ENCODE data around the gene BRINP3.

The BRINP3 gene

DNA sequence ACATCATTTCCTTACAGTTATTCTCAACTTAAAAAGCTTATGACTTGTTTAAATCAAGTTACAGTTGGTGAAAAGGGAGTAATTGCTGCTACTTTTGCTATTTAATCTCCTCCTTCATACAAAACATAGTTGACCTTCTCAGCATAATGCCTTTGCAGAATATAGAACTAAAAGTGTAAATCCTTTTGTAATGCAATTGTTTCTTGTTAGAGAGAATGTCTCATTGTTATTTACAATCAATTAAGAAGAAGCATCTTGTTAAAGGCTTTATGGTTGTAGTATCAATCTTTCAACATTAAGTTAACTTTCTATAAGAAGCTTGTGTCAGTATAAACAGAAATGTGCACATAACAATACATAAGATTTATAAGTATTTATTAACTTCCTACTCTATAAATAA is 360.7 kb downstream of the BRINP3 start:
- DNase-seq (ENCODE audit: low read depth in 3 of 3): no peak

DNA sequence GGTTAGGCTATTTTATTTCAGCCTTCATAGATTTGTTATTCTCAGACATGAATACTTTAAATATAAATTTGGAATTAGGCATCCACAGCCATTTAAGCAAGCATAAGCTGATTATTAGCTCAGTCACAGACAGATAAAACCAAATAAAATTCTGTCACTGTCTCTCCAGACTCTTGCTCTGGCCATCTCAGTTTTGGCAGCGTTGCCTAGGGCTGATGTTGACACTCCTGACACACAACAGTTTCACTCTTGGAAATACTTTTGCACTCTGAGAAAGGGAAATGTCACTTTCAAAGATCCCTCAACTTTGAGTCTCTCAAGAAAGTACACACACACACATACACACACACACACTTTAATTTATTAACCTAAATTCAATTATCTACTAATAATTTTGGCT is 372.7 kb downstream of the BRINP3 start:
- no peak for DNase-seq (ENCODE audit: low read depth in 3 of 3)

DNA sequence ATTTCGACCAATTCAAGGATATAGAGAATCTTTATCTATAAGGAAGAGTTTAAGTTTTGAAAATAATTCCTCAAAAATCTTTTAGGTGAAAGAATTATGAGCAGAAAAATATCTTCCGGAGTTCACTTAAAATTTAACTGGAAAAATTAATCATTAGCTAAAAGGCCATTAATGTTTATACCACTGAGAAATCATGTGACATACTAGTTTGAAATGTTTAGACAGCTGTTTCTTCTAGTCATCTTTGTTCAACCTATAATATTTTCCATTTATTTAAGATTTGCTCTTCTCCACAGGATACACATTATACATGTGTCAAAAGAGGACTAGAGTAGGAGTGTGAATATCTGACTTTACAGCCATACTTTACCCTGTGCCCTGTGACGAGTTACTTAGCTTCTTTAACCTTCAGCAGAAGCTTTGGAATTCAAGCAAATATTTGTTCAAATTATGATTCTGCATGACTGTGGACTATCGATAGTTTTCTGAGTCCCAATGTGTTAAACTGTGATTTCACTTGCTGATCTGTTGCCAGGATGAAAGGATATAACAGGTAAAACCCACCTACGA is 374.8 kb downstream of the BRINP3 start:
- no peak for DNase-seq (ENCODE audit: low read depth in 3 of 3)

DNA sequence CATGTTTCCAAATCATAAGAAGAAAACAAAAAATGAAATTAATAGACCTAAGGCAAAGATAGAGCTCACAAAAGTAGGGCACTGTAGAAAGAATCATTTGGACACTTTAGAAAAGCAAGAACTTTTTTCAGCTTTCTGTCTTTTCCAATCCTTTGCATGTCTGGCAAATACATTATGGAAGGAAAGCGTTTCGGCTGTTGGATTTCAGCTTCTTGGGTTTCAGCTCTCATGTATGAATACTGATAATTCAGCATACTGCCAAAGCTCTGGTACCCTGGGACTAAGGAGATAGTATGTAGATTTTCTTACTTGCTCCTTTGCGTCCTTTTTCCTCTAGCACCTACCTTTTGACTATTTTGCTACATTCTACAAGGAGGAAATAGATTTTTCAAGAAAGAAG is 375.9 kb downstream of the BRINP3 start:
- no peak for DNase-seq (ENCODE audit: low read depth in 3 of 3)

DNA sequence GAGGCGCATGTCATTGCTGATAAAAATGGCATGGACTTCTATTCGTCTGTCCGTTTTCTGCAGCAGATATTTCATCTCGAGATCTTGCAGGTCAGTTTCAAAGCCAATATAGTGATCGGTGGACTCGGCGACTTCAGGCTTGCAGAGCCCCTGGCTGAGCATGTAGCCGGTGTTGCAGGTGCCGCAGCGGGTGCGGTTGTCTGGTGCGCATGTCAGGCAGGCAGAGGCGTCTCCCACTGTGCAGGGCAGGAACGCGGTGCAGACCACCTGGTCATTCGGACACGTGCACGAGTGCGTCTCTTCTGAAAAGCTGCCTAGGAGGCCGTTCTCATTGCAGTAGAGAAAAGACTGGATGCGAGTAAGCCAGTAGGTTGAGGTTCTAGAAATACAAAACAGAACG is 378.9 kb downstream of the BRINP3 start:
- DNase-seq (ENCODE audit: low read depth in 3 of 3): no peak

DNA sequence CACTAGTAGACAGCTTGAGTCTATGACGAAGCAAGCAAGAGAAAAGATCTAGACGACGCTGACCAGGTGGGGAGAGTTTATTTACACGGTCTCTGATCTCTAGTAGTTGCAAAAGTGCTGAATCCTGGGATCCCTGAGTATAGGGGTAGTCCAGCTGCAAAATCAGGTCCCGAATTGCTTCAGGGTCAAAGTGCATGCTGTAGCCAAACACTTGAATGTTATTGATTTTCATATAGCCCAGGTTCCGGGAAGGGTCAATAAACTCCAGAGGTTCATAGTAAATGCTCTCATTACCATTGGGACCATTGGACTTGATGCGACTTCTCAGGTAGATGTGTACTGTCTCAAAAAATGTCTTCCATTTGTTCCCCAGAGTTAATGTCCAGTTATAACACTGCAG is 379.6 kb downstream of the BRINP3 start:
- no peak for DNase-seq (ENCODE audit: low read depth in 3 of 3)

DNA sequence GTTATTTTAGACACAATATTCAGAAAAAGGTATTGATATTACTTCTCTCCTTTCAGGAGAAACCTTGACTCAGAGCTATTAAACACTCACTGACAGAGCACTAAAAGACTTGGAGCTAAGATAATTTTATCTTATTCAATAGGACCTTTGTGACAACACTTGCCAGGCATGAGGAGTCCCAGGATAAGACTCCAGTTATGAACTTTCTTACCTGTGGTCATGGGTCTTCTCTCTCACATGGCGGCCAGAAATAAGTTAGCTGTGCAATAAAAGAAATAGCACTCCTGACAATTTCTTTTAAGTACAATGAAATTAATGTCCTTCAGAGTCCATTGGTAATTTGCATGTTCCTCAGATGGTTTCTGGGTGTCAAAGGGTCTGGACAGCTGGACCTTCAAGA is 382.1 kb downstream of the BRINP3 start:
- DNase-seq (ENCODE audit: low read depth in 3 of 3): no peak

DNA sequence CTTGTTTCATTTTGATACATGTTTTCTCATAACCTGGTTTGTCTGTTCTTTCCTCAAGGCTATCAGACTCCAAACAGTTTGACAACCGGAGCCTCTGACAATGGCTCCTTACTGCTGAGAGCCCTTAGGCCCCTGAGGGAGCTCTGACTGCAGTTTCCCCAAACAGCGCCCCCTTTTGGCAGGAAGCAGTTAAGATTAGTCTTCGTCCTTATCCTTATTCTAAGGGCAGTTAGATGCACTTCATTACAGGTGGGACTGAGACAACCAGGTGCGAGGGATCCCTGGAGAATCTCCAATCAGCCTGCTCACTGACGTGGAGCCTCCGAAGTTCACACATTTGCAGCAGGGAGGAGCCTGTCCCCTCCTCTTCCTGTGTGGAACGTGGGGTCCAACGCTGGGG is 393.1 kb downstream of the BRINP3 start:
- DNase-seq (ENCODE audit: low read depth in 3 of 3): no peak

DNA sequence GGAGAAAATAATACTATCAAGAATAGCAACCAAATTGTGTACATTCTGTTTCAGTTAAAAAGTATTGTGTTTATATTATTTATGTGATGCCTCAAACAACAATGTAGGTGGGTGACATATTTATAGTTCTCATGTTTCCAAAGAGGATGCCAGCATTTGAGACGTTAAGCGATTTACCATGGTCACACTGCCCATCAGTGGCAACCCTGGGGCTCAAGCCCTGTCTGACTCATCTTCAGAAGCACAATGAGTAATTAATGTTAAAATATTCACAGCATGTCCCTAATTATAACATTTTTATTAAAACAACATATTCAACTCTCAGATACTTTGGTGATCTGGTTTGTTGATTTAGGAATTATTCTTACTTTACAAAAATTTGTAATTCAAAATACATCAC is 409.4 kb downstream of the BRINP3 start:
- DNase-seq (ENCODE audit: low read depth in 3 of 3): no peak

DNA sequence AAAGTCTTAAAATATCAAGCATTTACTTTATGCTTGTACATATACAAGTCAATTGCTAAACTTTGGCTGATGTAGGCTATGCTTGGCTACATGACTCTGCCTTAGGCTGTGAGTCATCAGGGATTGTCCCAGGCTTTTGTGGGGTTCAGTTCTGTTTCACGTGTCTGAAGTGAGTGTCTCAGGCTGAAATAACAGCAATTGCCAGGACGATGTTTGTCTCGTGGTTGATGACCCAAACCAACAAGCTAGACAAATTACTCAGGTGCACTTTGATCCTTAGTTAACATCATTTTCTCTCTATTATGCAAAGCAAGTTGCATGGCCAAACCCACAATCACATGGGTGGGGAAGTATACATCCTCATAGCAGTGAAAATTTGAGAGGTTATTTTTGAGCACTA is 410.1 kb downstream of the BRINP3 start:
- no peak for DNase-seq (ENCODE audit: low read depth in 3 of 3)

DNA sequence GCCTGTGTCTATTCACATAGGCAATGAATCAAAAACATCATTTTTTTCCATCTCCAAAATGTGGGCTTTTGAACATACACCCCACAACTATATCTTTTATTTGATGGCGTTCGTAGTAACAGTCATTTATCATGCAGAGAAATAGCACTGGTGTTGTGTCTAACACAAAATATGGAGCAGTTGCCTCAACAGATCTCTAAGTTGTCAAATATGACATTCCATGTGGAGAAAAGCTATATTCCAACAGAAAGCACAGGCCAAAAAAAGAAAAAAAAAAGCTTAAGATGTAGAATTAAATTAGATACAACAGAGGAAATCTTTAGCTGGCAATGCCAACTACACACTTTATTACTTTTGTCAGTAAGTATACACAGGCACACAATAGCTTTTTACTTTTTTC is 411.7 kb downstream of the BRINP3 start:
- no peak for DNase-seq (ENCODE audit: low read depth in 3 of 3)

DNA sequence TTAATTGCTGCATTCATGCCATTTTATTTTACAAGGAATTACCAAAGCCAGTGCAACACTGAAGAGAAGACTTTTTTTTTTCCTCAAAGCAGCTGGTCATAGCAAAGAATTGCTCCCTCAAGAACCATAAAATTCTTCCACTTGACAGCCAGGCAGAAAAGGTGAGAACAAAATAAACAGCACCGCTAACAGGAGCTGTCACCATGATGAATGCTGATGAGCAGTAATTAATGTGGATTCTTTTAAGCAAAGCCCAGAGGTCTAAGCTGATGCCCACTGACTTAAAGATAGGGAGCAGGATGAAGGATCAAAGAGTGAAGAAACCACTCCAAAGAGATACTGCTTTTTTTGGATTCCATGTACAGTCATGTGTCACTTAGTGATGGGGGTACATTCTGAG is 428.4 kb downstream of the BRINP3 start:
- no peak for DNase-seq (ENCODE audit: low read depth in 3 of 3)
